ENCODE data around the gene CDC14A. TPM values are rescaled to one million over a fixed set of nuclear protein-coding genes. Genes with fewer than 3 reads are reported as not detected.

The CDC14A gene
- total and polyA plus RNA-seq, 5 experiments from 2014 or later, result 17.1 to 63.4 (median 31.5) TPM

- Mint-ChIP-seq H3K4me1 (peaks cover 23 to 76% (median 64%) of the 10 kb centered on the region in 4 donors), H3K27me3 (no peaks in the 10 kb centered on the region), H3K27ac (peak overlapping the region; percentile 86 to 98 (median 92)), H3K36me3 (peaks cover 21 to 32% (median 24%) of the 10 kb centered on the region in 3 donors), H3K9me3 (peaks cover 0 to 18% (median 3%) of the 10 kb centered on the region in 9 donors), H3K4me3 (peak overlapping the region in 7 of 10 donors; percentile 29 to 77 (median 60))
- ATAC-seq (no peak), DNase-seq (no peak)
- POLR2A ChIA-PET, result interaction anchor here (0.5 to 3.4 kb wide), 7 partner anchors 15 to 86 kb away, joined by 3 to 24 read pairs (median 4); partner anchors contain the start of gene CDC14A
Observed at GRCh38 chr1:100438789-100439188, 86.5 kb downstream of the CDC14A start.

- DNase-seq (peak; percentile 44 to 89 (median 78)), ATAC-seq (peak; percentile 88 to 93)
- no peaks in the 10 kb centered on the region for H3K27me3 Mint-ChIP-seq
- H3K9me3 Mint-ChIP-seq, result peaks cover 0 to 3% (median 0%) of the 10 kb centered on the region in 9 donors
- peaks cover 21 to 78% (median 63%) of the 10 kb centered on the region in 4 donors for H3K4me1 Mint-ChIP-seq
- POLR2A ChIA-PET, result interaction anchor here (0.8 to 3.4 kb wide), 12 partner anchors 8 to 88 kb away, joined by 3 to 24 read pairs (median 4); partner anchors contain the start of gene CDC14A
- H3K27ac Mint-ChIP-seq, result peak overlapping the region; percentile 86 to 98 (median 93)
- H3K4me3 Mint-ChIP-seq, result peak overlapping the region; percentile 36 to 74 (median 58)
- H3K36me3 Mint-ChIP-seq, result peaks cover 7 to 29% (median 23%) of the 10 kb centered on the region in 3 donors
Observed at GRCh38 chr1:100440075-100440809, 87.9 kb downstream of the CDC14A start.

- peak in 2 of 10 donors; percentile 34 to 39 for DNase-seq
- Mint-ChIP-seq H3K36me3 (peaks cover 6 to 23% (median 20%) of the 10 kb centered on the region in 3 donors), H3K27me3 (no peaks in the 10 kb centered on the region), H3K4me1 (peaks cover 23 to 82% (median 68%) of the 10 kb centered on the region in 4 donors), H3K4me3 (peak overlapping the region in 9 of 10 donors; percentile 32 to 76 (median 56)), H3K9me3 (peaks cover 0 to 1% (median 0%) of the 10 kb centered on the region in 9 donors), H3K27ac (peak overlapping the region; percentile 41 to 98 (median 94))
- no peak for ATAC-seq
- POLR2A ChIA-PET, result interaction anchor here (1.2 to 3.4 kb wide), 8 partner anchors 11 to 455 kb away, joined by 3 to 24 read pairs (median 5); partner anchors contain the start of genes CDC14A and SLC30A7
Observed at GRCh38 chr1:100441146-100441545, 88.8 kb downstream of the CDC14A start.

GRCh38 chr1:100441651-100442050 lies 89.3 kb downstream of the CDC14A start:
- H3K27ac Mint-ChIP-seq, result peak overlapping the region; percentile 41 to 98 (median 94)
- H3K4me1 Mint-ChIP-seq, result peaks cover 25 to 85% (median 70%) of the 10 kb centered on the region in 4 donors
- POLR2A ChIA-PET, result interaction anchor here (0.7 to 3.4 kb wide), 7 partner anchors 10 to 454 kb away, joined by 3 to 24 read pairs (median 3); partner anchors contain the start of genes CDC14A and SLC30A7
- H3K4me3 Mint-ChIP-seq, result peak overlapping the region in 7 of 10 donors; percentile 52 to 76 (median 56)
- H3K27me3 Mint-ChIP-seq, result no peaks in the 10 kb centered on the region
- DNase-seq (peak in 8 of 10 donors; percentile 28 to 67 (median 49)), ATAC-seq (peak; percentile 31 to 41)
- H3K36me3 Mint-ChIP-seq, result peaks cover 6 to 19% (median 19%) of the 10 kb centered on the region in 3 donors
- peaks cover 0 to 1% (median 0%) of the 10 kb centered on the region in 9 donors for H3K9me3 Mint-ChIP-seq

GRCh38 chr1:100443811-100444571 lies 91.7 kb downstream of the CDC14A start:
- Mint-ChIP-seq H3K27ac (peak overlapping the region; percentile 96 to 99 (median 98)), H3K4me3 (peak overlapping the region; percentile 63 to 88 (median 74)), H3K27me3 (no peaks in the 10 kb centered on the region), H3K9me3 (peaks cover 0 to 1% (median 0%) of the 10 kb centered on the region in 9 donors), H3K36me3 (peaks cover 2 to 35% (median 24%) of the 10 kb centered on the region in 3 donors), H3K4me1 (peaks cover 19 to 89% (median 75%) of the 10 kb centered on the region in 4 donors)
- POLR2A ChIA-PET, result interaction anchor here (0.7 to 3.0 kb wide), 4 partner anchors 11 to 93 kb away, joined by 3 to 11 read pairs (median 5); partner anchors contain the start of gene CDC14A
- peak; percentile 18 to 21 for ATAC-seq
- DNase-seq, result peak in 4 of 10 donors; percentile 23 to 47 (median 34)

GRCh38 chr1:100445565-100445964 lies 93.3 kb downstream of the CDC14A start:
- Mint-ChIP-seq H3K9me3 (peaks cover 0 to 1% (median 0%) of the 10 kb centered on the region in 9 donors), H3K27ac (peak overlapping the region; percentile 96 to 99 (median 98)), H3K4me1 (peaks cover 21 to 89% (median 77%) of the 10 kb centered on the region in 4 donors), H3K36me3 (peaks cover 13 to 44% (median 37%) of the 10 kb centered on the region in 3 donors), H3K4me3 (peak overlapping the region in 9 of 10 donors; percentile 9 to 74 (median 60)), H3K27me3 (no peaks in the 10 kb centered on the region)
- POLR2A ChIA-PET, result interaction anchor here (0.5 to 3.0 kb wide), 2 partner anchors 11 to 93 kb away, joined by 3 to 11 read pairs; partner anchors contain the start of gene CDC14A
- peak; percentile 65 to 75 for ATAC-seq
- DNase-seq, result peak in 8 of 10 donors; percentile 53 to 90 (median 77)

- POLR2A ChIA-PET, result interaction anchor here (0.6 to 2.3 kb wide), 5 partner anchors 8 to 681 kb away, joined by 3 to 7 read pairs (median 4); partner anchors contain the start of gene CDC14A
- Mint-ChIP-seq H3K27me3 (no peaks in the 10 kb centered on the region), H3K4me1 (peaks cover 27 to 95% (median 84%) of the 10 kb centered on the region in 4 donors), H3K4me3 (no peak overlapping the region), H3K36me3 (peaks cover 20 to 55% (median 45%) of the 10 kb centered on the region in 3 donors), H3K27ac (peak overlapping the region; percentile 44 to 99 (median 88)), H3K9me3 (peaks cover 0 to 1% (median 0%) of the 10 kb centered on the region in 9 donors)
- ATAC-seq (no peak), DNase-seq (no peak)
Observed at GRCh38 chr1:100448366-100448765, 96.1 kb downstream of the CDC14A start.

- Mint-ChIP-seq H3K27me3 (no peaks in the 10 kb centered on the region), H3K4me3 (peak overlapping the region in 4 of 10 donors; percentile 3 to 64 (median 9)), H3K27ac (peak overlapping the region; percentile 65 to 99 (median 91)), H3K9me3 (no peaks in the 10 kb centered on the region), H3K4me1 (peaks cover 21 to 91% (median 80%) of the 10 kb centered on the region in 4 donors), H3K36me3 (peaks cover 20 to 46% (median 39%) of the 10 kb centered on the region in 3 donors)
- POLR2A ChIA-PET, result interaction anchor here (0.6 kb wide), 1 partner anchor 98 kb away, joined by 4 read pairs; no protein-coding TSS in a partner anchor
- ATAC-seq (no peak), DNase-seq (no peak)
Observed at GRCh38 chr1:100449477-100449876, 97.2 kb downstream of the CDC14A start.

GRCh38 chr1:100452641-100453040 lies 100.3 kb downstream of the CDC14A start:
- Mint-ChIP-seq H3K27ac (peak overlapping the region; percentile 89 to 99 (median 95)), H3K9me3 (no peaks in the 10 kb centered on the region), H3K27me3 (no peaks in the 10 kb centered on the region), H3K36me3 (peaks cover 20 to 43% (median 41%) of the 10 kb centered on the region in 3 donors), H3K4me1 (peaks cover 18 to 72% (median 62%) of the 10 kb centered on the region in 4 donors), H3K4me3 (peak overlapping the region in 8 of 10 donors; percentile 2 to 64 (median 48))
- ATAC-seq, result peak; percentile 91 to 98
- POLR2A ChIA-PET, result interaction anchor here (0.6 to 4.3 kb wide), 3 partner anchors 15 to 101 kb away, joined by 3 to 28 read pairs (median 3); partner anchors contain the start of gene CDC14A
- peak in 3 of 10 donors; percentile 48 to 78 (median 69) for DNase-seq

- DNase-seq (peak in 3 of 10 donors; percentile 24 to 42 (median 41)), ATAC-seq (no peak)
- peak overlapping the region in 8 of 10 donors; percentile 39 to 96 (median 61) for H3K27ac Mint-ChIP-seq
- POLR2A ChIA-PET, result interaction anchor here (0.9 to 4.3 kb wide), 4 partner anchors 50 to 236 kb away, joined by 4 to 28 read pairs (median 4); partner anchors contain the start of gene CDC14A
- H3K27me3 Mint-ChIP-seq, result no peaks in the 10 kb centered on the region
- H3K9me3 Mint-ChIP-seq, result no peaks in the 10 kb centered on the region
- peaks cover 18 to 62% (median 51%) of the 10 kb centered on the region in 4 donors for H3K4me1 Mint-ChIP-seq
- peaks cover 7 to 25% (median 18%) of the 10 kb centered on the region in 3 donors for H3K36me3 Mint-ChIP-seq
- no peak overlapping the region for H3K4me3 Mint-ChIP-seq
Observed at GRCh38 chr1:100455478-100456072, 103.3 kb downstream of the CDC14A start.

GRCh38 chr1:100456880-100457279 lies 104.6 kb downstream of the CDC14A start:
- ATAC-seq (no peak), DNase-seq (no peak)
- POLR2A ChIA-PET, result interaction anchor here (0.7 to 1.3 kb wide), 3 partner anchors 9 to 105 kb away, joined by 3 read pairs; partner anchors contain the start of gene CDC14A
- H3K27me3 Mint-ChIP-seq, result no peaks in the 10 kb centered on the region
- no peaks in the 10 kb centered on the region for H3K9me3 Mint-ChIP-seq
- H3K4me3 Mint-ChIP-seq, result no peak overlapping the region
- peak overlapping the region in 5 of 10 donors; percentile 11 to 53 (median 35) for H3K27ac Mint-ChIP-seq
- H3K36me3 Mint-ChIP-seq, result peaks cover 0 to 23% (median 10%) of the 10 kb centered on the region in 3 donors
- peaks cover 13 to 52% (median 39%) of the 10 kb centered on the region in 4 donors for H3K4me1 Mint-ChIP-seq

Data from naive thymus-derived CD8-positive, alpha-beta T cell (primary cell).